HG02970 (cell line): ENCODE data around the gene AVEN.
"Not testable (repeated sequence)": the region's sequence is repeated elsewhere in the genome, so short reads cannot be mapped to it uniquely, and the experiment has no call there.

Source experiments
- ATAC-seq: cut with Tn5 transposase; IDR thresholded peaks from one replicate; pipeline ENCODE4 v1.9.1; 2021; ENCODE audit warnings: mild to moderate bottlenecking, moderate library complexity, moderate number of reproducible peaks; ENCODE audit not compliant: unreplicated experiment, low FRiP score

Gene AVEN

GRCh38 chr15:34043813-34044212 lies 4.8 kb upstream of the AVEN start:
- no peak for ATAC-seq

DNA sequence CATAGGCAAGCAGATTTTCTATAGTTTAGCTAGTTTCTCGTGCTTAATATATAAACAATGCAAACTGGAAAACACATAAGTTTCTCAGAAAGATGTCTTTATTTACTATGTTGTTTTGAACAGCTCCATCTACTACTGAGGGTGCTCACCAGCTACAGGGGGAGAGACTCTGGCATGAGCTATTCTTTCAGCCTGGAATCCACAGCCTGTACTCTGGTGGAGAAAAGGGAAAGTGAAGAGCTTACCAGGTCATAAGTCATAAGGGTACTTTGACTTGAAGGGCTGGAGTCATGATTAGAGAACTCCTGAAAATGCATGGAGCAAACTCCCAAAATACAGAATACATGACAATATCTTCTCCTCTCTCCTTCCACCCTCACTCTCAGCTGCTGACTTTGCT lies 4.4 kb upstream of the AVEN start:
- no peak for ATAC-seq

DNA sequence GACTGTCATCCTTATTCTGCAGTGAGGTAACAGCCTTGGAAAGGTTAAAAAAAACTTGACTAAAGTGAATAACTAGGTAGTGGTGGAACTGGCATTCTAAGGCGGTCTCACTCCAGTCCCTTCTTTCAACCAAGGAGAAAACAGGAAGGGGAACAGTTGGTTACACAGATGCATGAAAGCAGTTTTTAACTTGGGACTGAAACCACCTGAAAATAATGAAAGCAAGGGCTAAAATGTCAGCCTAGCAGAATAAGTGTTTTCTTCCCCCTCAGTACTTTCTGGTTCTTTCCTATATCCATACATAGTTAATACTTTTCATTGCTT lies 748 bp upstream of the AVEN start:
- no peak for ATAC-seq

DNA sequence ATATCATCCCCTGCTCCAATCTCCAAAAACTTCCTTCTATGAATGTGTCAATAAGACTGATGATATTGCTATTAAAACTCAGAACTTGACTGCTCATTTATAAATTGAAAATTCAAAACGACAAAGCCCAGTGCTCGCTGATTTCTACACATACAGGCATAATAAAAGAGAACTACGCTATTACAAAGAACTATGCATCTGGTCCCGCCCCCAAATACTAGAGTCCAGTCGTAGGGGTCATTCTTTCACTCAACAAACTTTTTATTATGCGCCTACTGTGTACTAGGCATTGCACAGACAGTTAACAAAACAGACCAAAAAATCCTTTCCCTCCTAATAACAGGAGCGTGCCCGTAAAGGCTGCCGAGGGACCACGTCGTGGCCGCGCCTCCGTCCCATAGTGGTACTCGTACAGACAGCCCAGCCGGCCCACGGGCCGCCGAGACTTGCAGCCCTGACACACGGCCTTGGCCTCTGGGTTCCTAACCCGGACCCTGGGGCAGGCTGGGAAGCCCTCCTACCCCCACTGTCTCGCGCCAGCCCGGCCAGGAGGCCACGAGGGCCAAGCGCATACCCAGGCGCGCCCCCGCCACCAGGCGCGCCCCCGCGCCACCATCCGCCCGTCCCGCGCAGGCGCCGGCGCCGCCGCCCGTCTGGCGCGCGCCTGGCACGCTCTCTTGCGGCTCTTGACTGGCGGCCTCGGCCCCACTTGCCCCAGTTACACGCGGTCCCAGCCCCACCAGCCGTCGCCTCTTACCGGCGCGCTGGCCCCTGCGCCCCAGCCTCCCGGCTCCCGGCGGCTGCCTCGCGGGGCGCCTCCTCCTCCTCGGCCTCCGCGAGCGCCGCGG lies 757 bp downstream of the AVEN start:
- ATAC-seq: peak; percentile 80

GRCh38 chr15:34031987-34032760 lies 6.8 kb downstream of the AVEN start:
- ATAC-seq: no peak

- ATAC-seq: no peak
Measured at GRCh38 chr15:34027606-34028005, 11.4 kb downstream of the AVEN start.

GRCh38 chr15:34025252-34025651 lies 13.8 kb downstream of the AVEN start:
- no peak for ATAC-seq

GRCh38 chr15:34023907-34024306 lies 15.1 kb downstream of the AVEN start:
- no peak for ATAC-seq

- ATAC-seq: no peak
Measured at GRCh38 chr15:34019369-34019990, 19.5 kb downstream of the AVEN start.

- ATAC-seq: not testable (repeated sequence)
Measured at GRCh38 chr15:34018738-34019137, 20.3 kb downstream of the AVEN start.

GRCh38 chr15:34018021-34018645 lies 20.9 kb downstream of the AVEN start:
- ATAC-seq: no peak

DNA sequence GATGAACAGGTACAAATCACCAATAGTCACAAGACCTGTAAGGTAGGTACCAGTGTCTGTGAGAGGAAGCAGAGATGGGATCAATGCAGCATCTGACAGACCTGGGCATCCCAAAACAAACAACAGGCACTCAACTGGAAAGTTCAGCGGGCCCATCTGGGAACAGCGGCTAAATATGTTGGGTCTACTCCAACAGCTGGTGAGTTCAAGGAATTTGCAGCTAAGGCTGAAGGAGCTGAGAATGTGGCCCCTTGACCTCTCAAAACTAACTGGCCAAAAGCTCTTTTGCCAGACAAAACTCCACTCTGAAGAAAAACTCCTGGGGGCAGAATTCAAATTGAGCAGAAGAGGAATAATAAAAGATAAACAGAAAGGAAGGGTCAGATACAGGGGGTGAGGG lies 24.4 kb downstream of the AVEN start:
- no peak for ATAC-seq

GRCh38 chr15:34013746-34014145 lies 25.3 kb downstream of the AVEN start:
- no peak for ATAC-seq

DNA sequence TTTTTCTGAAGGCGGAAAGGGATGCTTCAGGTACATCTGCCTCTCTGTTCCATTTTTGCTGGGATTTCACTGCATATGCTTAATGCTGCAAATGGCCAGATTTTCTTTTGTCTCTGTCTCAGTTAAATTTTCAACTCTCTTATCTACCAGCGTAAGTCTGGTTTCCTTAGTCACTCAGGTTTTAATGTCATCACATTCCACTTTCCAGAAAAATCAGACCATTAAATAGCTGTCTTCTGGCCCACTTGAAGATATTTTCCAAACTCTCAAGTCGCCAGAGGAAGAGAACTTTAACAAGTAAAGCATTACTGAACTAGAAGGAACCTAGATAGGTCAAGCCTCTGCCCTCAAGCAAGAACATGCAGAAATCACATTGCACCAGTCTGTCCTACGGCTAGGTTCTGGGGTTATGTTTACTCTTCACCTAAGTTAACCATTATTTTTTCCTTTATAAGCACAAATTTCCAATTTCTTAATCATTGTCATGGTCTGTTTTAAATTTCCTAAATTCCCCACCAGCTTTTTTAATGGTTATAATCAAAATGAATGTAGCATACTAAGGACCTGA lies 26.5 kb downstream of the AVEN start:
- ATAC-seq: no peak

GRCh38 chr15:34011481-34011880 lies 27.5 kb downstream of the AVEN start:
- no peak for ATAC-seq

- no peak for ATAC-seq
Measured at GRCh38 chr15:34010921-34011320, 28.1 kb downstream of the AVEN start.

DNA sequence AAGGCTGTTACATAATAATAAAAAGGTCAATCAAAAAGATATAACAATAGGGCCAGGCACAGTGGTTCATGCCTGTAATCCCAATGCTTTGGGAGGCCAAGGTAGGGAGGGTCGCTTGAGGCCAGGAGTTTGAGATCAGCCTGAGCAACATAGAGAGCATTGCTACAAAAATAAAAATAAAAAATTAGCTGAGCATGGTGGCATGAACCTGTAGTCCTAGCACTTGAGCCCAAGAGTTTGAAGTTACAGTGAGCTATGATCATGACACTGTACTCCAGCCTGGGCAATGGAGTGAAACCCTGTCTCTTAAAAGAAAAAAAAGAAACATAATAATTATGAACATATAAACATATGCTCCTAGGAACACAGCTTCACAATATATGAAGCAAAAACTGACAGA lies 29.3 kb downstream of the AVEN start:
- no peak for ATAC-seq

DNA sequence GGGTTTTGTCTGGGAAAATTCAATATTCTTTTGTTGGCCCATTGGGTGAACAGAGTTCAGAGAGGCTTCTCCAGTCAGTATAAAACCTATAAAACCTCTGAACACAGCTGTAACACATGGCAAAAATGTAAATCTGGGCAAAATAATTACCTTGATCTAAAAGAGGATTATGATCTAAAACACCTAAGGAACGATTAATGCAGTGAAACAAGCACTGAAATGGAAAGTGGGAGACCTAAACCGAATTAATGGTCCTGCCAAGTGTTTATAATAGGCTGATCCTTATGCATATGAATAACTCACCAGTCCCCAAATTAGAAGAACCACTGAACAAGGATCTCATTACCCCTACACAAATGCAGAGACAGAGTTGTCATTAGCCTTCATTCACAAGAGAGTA lies 32.6 kb downstream of the AVEN start:
- no peak for ATAC-seq

GRCh38 chr15:34001536-34001935 lies 37.5 kb downstream of the AVEN start:
- ATAC-seq: no peak

GRCh38 chr15:33995666-33996065 lies 43.3 kb downstream of the AVEN start:
- ATAC-seq: not testable (repeated sequence)
